GM23338 (cell line): Measurements from ENCODE around the gene SMIM9. TPM values are rescaled to one million over a fixed set of nuclear protein-coding genes. Genes with fewer than 3 reads are reported as not detected.

Experiments used
- ATAC-seq: fragments of 200-7000 bp; cut with Tn5 transposase; 3 replicates; pipeline ENCODE4 v1.9.1; 2020
- DNase-seq: peaks from one replicate; pipeline ENCODE4 v3.0.0-alpha.2; 2015; ENCODE audit warnings: low spot score
- H2AFZ ChIP-seq: fragments of 200-600 bp; sonication (generic); 2 replicates; pipeline ENCODE4 v1.8.0; 2016; ENCODE audit warnings: antibody characterized with exemption, mild to moderate bottlenecking, moderate library complexity
- H3F3A ChIP-seq: fragments of 200-600 bp; sonication (generic); replicated peaks from 2 replicates; pipeline ENCODE4 v1.8.0; 2017; ENCODE audit warnings: antibody characterized with exemption, mixed run types, low read depth
- H3K27ac ChIP-seq: fragments of 200-600 bp; sonication (generic); 2 replicates; pipeline ENCODE4 v1.6.1; 2016; ENCODE audit warnings: low read depth
- H3K27me3 ChIP-seq: fragments of 200-600 bp; sonication (generic); 2 replicates; pipeline ENCODE4 v1.8.0; 2016; ENCODE audit warnings: mild to moderate bottlenecking, mixed run types, moderate library complexity; ENCODE audit not compliant: insufficient read depth
- H3K36me3 ChIP-seq: fragments of 200-600 bp; sonication (generic); 2 replicates; pipeline ENCODE4 v1.8.0; 2016; ENCODE audit warnings: mild to moderate bottlenecking; ENCODE audit not compliant: insufficient read depth
- H3K4me1 ChIP-seq: fragments of 200-600 bp; sonication (generic); 2 replicates; pipeline ENCODE4 v1.8.0; 2016; ENCODE audit warnings: mild to moderate bottlenecking, moderate library complexity; ENCODE audit not compliant: insufficient read depth
- H3K4me2 ChIP-seq: fragments of 200-600 bp; sonication (generic); 2 replicates; pipeline ENCODE4 v1.7.1; 2017; ENCODE audit warnings: mixed run types
- H3K4me3 ChIP-seq: fragments of 200-600 bp; sonication (generic); 2 replicates; pipeline ENCODE4 v1.6.1; 2016; ENCODE audit warnings: mixed run types
- H3K79me2 ChIP-seq: fragments of 200-600 bp; sonication (generic); replicated peaks from 2 replicates; pipeline ENCODE4 v1.8.0; 2017; ENCODE audit warnings: mild to moderate bottlenecking; ENCODE audit not compliant: insufficient read depth
- H3K9me2 ChIP-seq: fragments of 200-600 bp; sonication (generic); 2 replicates; pipeline ENCODE4 v1.8.0; 2017; ENCODE audit not compliant: insufficient read depth
- H4K20me1 ChIP-seq: fragments of 200-600 bp; sonication (generic); replicated peaks from 2 replicates; pipeline ENCODE4 v1.8.0; 2017; ENCODE audit warnings: mild to moderate bottlenecking; ENCODE audit not compliant: insufficient read depth
- H3K27ac Mint-ChIP-seq: 2 replicates; pipeline ENCODE4 v1.8.0; 2020; ENCODE audit warnings: inconsistent platforms, mild to moderate bottlenecking, moderate library complexity, mixed read lengths
- H3K27me3 Mint-ChIP-seq: 3 replicates; pipeline ENCODE4 v1.8.0; 2022; ENCODE audit warnings: low read depth, mild to moderate bottlenecking, moderate library complexity, mixed read lengths, inconsistent platforms; ENCODE audit not compliant: insufficient read depth, poor library complexity
- H3K36me3 Mint-ChIP-seq: 3 replicates; pipeline ENCODE4 v1.8.0; 2021; ENCODE audit warnings: low read depth, mild to moderate bottlenecking, inconsistent platforms, moderate library complexity, mixed read lengths
- H3K4me1 Mint-ChIP-seq: 3 replicates; pipeline ENCODE4 v1.8.0; 2020; ENCODE audit warnings: mild to moderate bottlenecking, inconsistent platforms, mixed read lengths
- H3K4me3 Mint-ChIP-seq: 3 replicates; pipeline ENCODE4 v1.8.0; 2021; ENCODE audit warnings: moderate library complexity, mild to moderate bottlenecking, inconsistent platforms, mixed read lengths
- H3K9me3 Mint-ChIP-seq: 3 replicates; pipeline ENCODE4 v1.8.0; 2020; ENCODE audit warnings: moderate library complexity, mild to moderate bottlenecking, inconsistent platforms, mixed read lengths
- CREB1 ChIP-seq: fragments of 250-450 bp; sonication (Bioruptor Pico); IDR thresholded peaks from 2 replicates; pipeline ENCODE4 v1.5.0; 2020; ENCODE audit warnings: low read depth, mild to moderate bottlenecking, moderate library complexity
- EZH2 ChIP-seq: fragments of 200-600 bp; sonication (generic); IDR thresholded peaks from one replicate; pipeline ENCODE4 v1.8.0; 2017; ENCODE audit warnings: antibody characterized with exemption, mild to moderate bottlenecking, low read depth; ENCODE audit not compliant: unreplicated experiment
- EZH2phosphoT487 ChIP-seq: fragments of 200-600 bp; sonication (generic); IDR thresholded peaks from one replicate; pipeline ENCODE4 v1.8.1; 2018; ENCODE audit warnings: antibody characterized with exemption; ENCODE audit not compliant: unreplicated experiment
- JUNB ChIP-seq: IDR thresholded peaks from one replicate; pipeline ENCODE4 v1.6.1; 2016; ENCODE audit warnings: antibody characterized with exemption; ENCODE audit not compliant: unreplicated experiment
- NANOG ChIP-seq: IDR thresholded peaks from 2 replicates; pipeline ENCODE4 v1.6.1; 2016; ENCODE audit warnings: antibody characterized with exemption, borderline replicate concordance
- POLR2AphosphoS5 ChIP-seq: IDR thresholded peaks from 2 replicates; pipeline ENCODE4 v1.6.1; 2016; ENCODE audit warnings: antibody characterized with exemption, low read depth
- STAT1 ChIP-seq: IDR thresholded peaks from one replicate; pipeline ENCODE4 v1.6.1; 2016; ENCODE audit warnings: antibody characterized with exemption; ENCODE audit not compliant: unreplicated experiment
- ZNF114 ChIP-seq: fragments of 250-450 bp; sonication (Bioruptor Pico); IDR thresholded peaks from 2 replicates; pipeline ENCODE4 v1.5.0; 2020; ENCODE audit warnings: mild to moderate bottlenecking, moderate library complexity
- ZNF331 ChIP-seq: fragments of 250-450 bp; sonication (Bioruptor Pico); IDR thresholded peaks from 2 replicates; pipeline ENCODE4 v1.5.0; 2020; ENCODE audit warnings: low read depth, mild to moderate bottlenecking, moderate library complexity
- polyA plus RNA-seq: library from polyadenylated mRNA; unstranded; fragments of >200 nt; fragmentation: Nextera tagmentation; extraction: Ambion mirVana; gene quantifications from 2 replicates; pipeline ENCODE4 v1.2.1, GENCODE V29; 2016
- total RNA-seq: library from RNA; depleted of rRNA; stranded (reverse); fragments of >200 nt; shearing (Covaris generic); gene quantifications from 2 replicates; pipeline ENCODE4 v1.2.3, GENCODE V29; 2014
- TF ChIP-seq, protein P1 (sequence below): IDR thresholded peaks from one replicate; pipeline ENCODE4 v1.6.1; 2018; ENCODE audit warnings: antibody characterized with exemption; ENCODE audit not compliant: unreplicated experiment
- TF ChIP-seq, protein P2 (sequence below): fragments of 250-450 bp; sonication (Bioruptor Pico); IDR thresholded peaks from 2 replicates; pipeline ENCODE4 v1.5.0; 2020; ENCODE audit warnings: mild to moderate bottlenecking, moderate library complexity
- TF ChIP-seq, protein P3 (sequence below): IDR thresholded peaks from 2 replicates; pipeline ENCODE4 v1.6.1; 2016; ENCODE audit warnings: antibody characterized with exemption
- TF ChIP-seq, protein P4 (sequence below), 2 experiments: fragments of 200-600 bp in 1 of 2; sonication (generic) in 1 of 2; conservative IDR thresholded peaks; 2 replicates each; pipeline versions ENCODE4 v1.5.1 to v1.6.1; 2016 to 2017; ENCODE audit warnings: antibody characterized with exemption in 2 of 2, low read depth in 2 of 2, mild to moderate bottlenecking in 2 of 2, moderate library complexity in 1 of 2

Gene SMIM9
- total and polyA plus RNA-seq, 2 experiments from 2014 or later, result not detected

DNA sequence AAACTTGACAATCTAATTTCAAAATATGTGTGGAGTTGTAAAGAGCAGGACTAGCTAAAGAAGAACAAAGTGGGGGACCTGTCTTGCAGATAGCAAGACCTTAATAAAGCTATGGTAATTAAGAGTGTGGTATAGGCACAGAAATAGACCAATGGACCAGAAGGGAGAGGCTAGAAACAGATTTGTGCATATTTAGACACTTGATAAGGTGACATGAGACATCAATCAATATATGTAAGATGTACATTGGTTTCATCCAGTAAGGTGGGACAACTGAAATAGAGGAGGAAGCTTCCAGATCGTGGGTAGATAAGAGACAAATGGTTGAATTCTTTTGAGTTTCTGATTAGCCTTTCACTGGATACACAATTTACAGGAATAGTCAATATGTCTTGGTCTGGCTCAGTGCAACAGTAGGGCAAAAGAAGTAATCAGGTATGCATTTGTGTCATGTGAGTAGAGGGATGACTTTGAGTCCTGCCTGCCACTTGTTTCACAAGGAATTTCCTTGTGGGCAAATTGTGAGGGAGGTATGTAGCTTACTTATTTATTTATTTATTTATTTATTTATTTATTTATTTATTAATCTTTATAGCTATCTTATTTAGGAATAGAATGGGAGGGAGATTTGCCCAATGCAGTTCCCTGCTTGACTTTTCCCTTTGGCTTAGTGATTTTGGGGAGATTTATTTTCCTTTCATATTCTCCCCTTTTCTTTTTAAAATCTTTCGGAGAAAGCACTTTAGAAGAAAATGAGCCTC, 21.9 kb downstream of the SMIM9 start:
- H3K27ac Mint-ChIP-seq, result no peak overlapping the region
- H3K4me3 ChIP-seq, result no peak overlapping the region
- no peaks in the 10 kb centered on the region for H3K36me3 ChIP-seq
- no peak overlapping the region for H3K4me3 Mint-ChIP-seq
- peaks cover 16% of the 10 kb centered on the region for H3K4me1 Mint-ChIP-seq
- no peaks in the 10 kb centered on the region for H3K27me3 Mint-ChIP-seq
- H3K9me3 Mint-ChIP-seq, result peaks cover 29% of the 10 kb centered on the region
- peak overlapping the region; percentile 7; the same call in 1 of the 2 replicates for H3K4me2 ChIP-seq
- H3K27ac ChIP-seq, result peak overlapping the region; percentile 85
- no peak for ATAC-seq
- TF ChIP-seq EZH2, result no peak
- TF ChIP-seq NANOG, result no peak
- no peak for TF ChIP-seq ZNF114 (CRISPR knock-in tag)
- no peak for TF ChIP-seq ZNF331 (CRISPR knock-in tag)
- no peak for TF ChIP-seq POLR2AphosphoS5
- TF ChIP-seq, protein P1, sequence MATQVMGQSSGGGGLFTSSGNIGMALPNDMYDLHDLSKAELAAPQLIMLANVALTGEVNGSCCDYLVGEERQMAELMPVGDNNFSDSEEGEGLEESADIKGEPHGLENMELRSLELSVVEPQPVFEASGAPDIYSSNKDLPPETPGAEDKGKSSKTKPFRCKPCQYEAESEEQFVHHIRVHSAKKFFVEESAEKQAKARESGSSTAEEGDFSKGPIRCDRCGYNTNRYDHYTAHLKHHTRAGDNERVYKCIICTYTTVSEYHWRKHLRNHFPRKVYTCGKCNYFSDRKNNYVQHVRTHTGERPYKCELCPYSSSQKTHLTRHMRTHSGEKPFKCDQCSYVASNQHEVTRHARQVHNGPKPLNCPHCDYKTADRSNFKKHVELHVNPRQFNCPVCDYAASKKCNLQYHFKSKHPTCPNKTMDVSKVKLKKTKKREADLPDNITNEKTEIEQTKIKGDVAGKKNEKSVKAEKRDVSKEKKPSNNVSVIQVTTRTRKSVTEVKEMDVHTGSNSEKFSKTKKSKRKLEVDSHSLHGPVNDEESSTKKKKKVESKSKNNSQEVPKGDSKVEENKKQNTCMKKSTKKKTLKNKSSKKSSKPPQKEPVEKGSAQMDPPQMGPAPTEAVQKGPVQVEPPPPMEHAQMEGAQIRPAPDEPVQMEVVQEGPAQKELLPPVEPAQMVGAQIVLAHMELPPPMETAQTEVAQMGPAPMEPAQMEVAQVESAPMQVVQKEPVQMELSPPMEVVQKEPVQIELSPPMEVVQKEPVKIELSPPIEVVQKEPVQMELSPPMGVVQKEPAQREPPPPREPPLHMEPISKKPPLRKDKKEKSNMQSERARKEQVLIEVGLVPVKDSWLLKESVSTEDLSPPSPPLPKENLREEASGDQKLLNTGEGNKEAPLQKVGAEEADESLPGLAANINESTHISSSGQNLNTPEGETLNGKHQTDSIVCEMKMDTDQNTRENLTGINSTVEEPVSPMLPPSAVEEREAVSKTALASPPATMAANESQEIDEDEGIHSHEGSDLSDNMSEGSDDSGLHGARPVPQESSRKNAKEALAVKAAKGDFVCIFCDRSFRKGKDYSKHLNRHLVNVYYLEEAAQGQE, result no peak
- no peak for TF ChIP-seq EZH2phosphoT487
- TF ChIP-seq, protein P2, sequence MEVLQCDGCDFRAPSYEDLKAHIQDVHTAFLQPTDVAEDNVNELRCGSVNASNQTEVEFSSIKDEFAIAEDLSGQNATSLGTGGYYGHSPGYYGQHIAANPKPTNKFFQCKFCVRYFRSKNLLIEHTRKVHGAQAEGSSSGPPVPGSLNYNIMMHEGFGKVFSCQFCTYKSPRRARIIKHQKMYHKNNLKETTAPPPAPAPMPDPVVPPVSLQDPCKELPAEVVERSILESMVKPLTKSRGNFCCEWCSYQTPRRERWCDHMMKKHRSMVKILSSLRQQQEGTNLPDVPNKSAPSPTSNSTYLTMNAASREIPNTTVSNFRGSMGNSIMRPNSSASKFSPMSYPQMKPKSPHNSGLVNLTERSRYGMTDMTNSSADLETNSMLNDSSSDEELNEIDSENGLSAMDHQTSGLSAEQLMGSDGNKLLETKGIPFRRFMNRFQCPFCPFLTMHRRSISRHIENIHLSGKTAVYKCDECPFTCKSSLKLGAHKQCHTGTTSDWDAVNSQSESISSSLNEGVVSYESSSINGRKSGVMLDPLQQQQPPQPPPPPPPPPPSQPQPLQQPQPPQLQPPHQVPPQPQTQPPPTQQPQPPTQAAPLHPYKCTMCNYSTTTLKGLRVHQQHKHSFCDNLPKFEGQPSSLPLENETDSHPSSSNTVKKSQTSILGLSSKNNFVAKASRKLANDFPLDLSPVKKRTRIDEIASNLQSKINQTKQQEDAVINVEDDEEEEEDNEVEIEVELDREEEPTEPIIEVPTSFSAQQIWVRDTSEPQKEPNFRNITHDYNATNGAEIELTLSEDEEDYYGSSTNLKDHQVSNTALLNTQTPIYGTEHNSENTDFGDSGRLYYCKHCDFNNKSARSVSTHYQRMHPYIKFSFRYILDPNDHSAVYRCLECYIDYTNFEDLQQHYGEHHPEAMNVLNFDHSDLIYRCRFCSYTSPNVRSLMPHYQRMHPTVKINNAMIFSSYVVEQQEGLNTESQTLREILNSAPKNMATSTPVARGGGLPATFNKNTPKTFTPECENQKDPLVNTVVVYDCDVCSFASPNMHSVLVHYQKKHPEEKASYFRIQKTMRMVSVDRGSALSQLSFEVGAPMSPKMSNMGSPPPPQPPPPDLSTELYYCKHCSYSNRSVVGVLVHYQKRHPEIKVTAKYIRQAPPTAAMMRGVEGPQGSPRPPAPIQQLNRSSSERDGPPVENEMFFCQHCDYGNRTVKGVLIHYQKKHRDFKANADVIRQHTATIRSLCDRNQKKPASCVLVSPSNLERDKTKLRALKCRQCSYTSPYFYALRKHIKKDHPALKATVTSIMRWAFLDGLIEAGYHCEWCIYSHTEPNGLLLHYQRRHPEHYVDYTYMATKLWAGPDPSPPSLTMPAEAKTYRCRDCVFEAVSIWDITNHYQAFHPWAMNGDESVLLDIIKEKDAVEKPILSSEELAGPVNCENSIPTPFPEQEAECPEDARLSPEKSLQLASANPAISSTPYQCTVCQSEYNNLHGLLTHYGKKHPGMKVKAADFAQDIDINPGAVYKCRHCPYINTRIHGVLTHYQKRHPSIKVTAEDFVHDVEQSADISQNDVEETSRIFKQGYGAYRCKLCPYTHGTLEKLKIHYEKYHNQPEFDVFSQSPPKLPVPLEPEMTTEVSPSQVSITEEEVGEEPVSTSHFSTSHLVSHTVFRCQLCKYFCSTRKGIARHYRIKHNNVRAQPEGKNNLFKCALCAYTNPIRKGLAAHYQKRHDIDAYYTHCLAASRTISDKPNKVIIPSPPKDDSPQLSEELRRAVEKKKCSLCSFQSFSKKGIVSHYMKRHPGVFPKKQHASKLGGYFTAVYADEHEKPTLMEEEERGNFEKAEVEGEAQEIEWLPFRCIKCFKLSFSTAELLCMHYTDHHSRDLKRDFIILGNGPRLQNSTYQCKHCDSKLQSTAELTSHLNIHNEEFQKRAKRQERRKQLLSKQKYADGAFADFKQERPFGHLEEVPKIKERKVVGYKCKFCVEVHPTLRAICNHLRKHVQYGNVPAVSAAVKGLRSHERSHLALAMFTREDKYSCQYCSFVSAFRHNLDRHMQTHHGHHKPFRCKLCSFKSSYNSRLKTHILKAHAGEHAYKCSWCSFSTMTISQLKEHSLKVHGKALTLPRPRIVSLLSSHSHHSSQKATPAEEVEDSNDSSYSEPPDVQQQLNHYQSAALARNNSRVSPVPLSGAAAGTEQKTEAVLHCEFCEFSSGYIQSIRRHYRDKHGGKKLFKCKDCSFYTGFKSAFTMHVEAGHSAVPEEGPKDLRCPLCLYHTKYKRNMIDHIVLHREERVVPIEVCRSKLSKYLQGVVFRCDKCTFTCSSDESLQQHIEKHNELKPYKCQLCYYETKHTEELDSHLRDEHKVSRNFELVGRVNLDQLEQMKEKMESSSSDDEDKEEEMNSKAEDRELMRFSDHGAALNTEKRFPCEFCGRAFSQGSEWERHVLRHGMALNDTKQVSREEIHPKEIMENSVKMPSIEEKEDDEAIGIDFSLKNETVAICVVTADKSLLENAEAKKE, result no peak
- TF ChIP-seq, protein P3, sequence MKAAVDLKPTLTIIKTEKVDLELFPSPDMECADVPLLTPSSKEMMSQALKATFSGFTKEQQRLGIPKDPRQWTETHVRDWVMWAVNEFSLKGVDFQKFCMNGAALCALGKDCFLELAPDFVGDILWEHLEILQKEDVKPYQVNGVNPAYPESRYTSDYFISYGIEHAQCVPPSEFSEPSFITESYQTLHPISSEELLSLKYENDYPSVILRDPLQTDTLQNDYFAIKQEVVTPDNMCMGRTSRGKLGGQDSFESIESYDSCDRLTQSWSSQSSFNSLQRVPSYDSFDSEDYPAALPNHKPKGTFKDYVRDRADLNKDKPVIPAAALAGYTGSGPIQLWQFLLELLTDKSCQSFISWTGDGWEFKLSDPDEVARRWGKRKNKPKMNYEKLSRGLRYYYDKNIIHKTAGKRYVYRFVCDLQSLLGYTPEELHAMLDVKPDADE, result no peak
- TF ChIP-seq CREB1 (CRISPR knock-in tag), result no peak
- TF ChIP-seq JUNB, result no peak
- TF ChIP-seq, protein P4, sequence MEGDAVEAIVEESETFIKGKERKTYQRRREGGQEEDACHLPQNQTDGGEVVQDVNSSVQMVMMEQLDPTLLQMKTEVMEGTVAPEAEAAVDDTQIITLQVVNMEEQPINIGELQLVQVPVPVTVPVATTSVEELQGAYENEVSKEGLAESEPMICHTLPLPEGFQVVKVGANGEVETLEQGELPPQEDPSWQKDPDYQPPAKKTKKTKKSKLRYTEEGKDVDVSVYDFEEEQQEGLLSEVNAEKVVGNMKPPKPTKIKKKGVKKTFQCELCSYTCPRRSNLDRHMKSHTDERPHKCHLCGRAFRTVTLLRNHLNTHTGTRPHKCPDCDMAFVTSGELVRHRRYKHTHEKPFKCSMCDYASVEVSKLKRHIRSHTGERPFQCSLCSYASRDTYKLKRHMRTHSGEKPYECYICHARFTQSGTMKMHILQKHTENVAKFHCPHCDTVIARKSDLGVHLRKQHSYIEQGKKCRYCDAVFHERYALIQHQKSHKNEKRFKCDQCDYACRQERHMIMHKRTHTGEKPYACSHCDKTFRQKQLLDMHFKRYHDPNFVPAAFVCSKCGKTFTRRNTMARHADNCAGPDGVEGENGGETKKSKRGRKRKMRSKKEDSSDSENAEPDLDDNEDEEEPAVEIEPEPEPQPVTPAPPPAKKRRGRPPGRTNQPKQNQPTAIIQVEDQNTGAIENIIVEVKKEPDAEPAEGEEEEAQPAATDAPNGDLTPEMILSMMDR (conservative IDR thresholded peaks at IDR 0.05; ENCODE audit: low read depth in 2 of 2), result no peak
- TF ChIP-seq STAT1, result no peak
- peaks cover 19% of the 10 kb centered on the region for H3K36me3 Mint-ChIP-seq
- no peaks in the 10 kb centered on the region for H4K20me1 ChIP-seq
- no peaks in the 10 kb centered on the region for H3K27me3 ChIP-seq
- no peaks in the 10 kb centered on the region; the same call in 1 of the 2 replicates for H3K79me2 ChIP-seq
- H3K9me2 ChIP-seq, result no peaks in the 10 kb centered on the region
- DNase-seq, result no peak
- peaks cover 30% of the 10 kb centered on the region for H3K4me1 ChIP-seq
- H3F3A ChIP-seq, result no peaks in the 10 kb centered on the region
- H2AFZ ChIP-seq, result no peak overlapping the region
